ENCODE results near the gene GUCY1B1. TPM values are rescaled to one million over a fixed set of nuclear protein-coding genes. Genes with fewer than 3 reads are reported as not detected.

Gene GUCY1B1
- total RNA-seq, 3 donors from 2014 or later = 5.4 to 18.0 (median 11.9) TPM

GRCh38 chr4:155761047-155761446 is 2.2 kb downstream of the GUCY1B1 start:
- TF ChIP-seq POLR2AphosphoS5 (IDR thresholded peaks at IDR 0.05) (no peak), POLR2A (IDR thresholded peaks at IDR 0.05) (no peak), CTCF (IDR thresholded peaks at IDR 0.05) (no peak)
- Histone ChIP-seq H3K36me3 (no peaks in the 10 kb centered on the region), H3K9me3 (no peaks in the 10 kb centered on the region), H3K27ac (no peak overlapping the region), H3K4me3 (no peak overlapping the region), H3K27me3 (no peaks in the 10 kb centered on the region), H3K4me1 (no peaks in the 10 kb centered on the region)
- intact Hi-C loops (cut with DNase I; ENCODE audit: low total_unique reads) = no loop called here
- no peak for DNase-seq (ENCODE audit: low spot score in 2 of 2)

GRCh38 chr4:155761916-155762315 is 3.1 kb downstream of the GUCY1B1 start:
- Histone ChIP-seq H3K27ac (no peak overlapping the region), H3K4me1 (no peaks in the 10 kb centered on the region), H3K27me3 (no peaks in the 10 kb centered on the region), H3K36me3 (no peaks in the 10 kb centered on the region), H3K4me3 (no peak overlapping the region), H3K9me3 (no peaks in the 10 kb centered on the region)
- TF ChIP-seq POLR2A (IDR thresholded peaks at IDR 0.05) = no peak
- TF ChIP-seq POLR2AphosphoS5 (IDR thresholded peaks at IDR 0.05) = no peak
- TF ChIP-seq CTCF (IDR thresholded peaks at IDR 0.05) = no peak
- no peak for DNase-seq (ENCODE audit: low spot score in 2 of 2)
- intact Hi-C loops (cut with DNase I; ENCODE audit: low total_unique reads) = no loop called here

- H3K4me3 ChIP-seq = no peak overlapping the region
- no peaks in the 10 kb centered on the region for H3K4me1 ChIP-seq
- H3K36me3 ChIP-seq = no peaks in the 10 kb centered on the region
- TF ChIP-seq CTCF (IDR thresholded peaks at IDR 0.05) (no peak), POLR2A (IDR thresholded peaks at IDR 0.05) (no peak), POLR2AphosphoS5 (IDR thresholded peaks at IDR 0.05) (no peak)
- H3K9me3 ChIP-seq = no peaks in the 10 kb centered on the region
- no peak for DNase-seq (ENCODE audit: low spot score in 2 of 2)
- H3K27me3 ChIP-seq = no peaks in the 10 kb centered on the region
- intact Hi-C loops (cut with DNase I; ENCODE audit: low total_unique reads) = no loop called here
- H3K27ac ChIP-seq = no peak overlapping the region
Observed at GRCh38 chr4:155762334-155762733, 3.5 kb downstream of the GUCY1B1 start.

- intact Hi-C loops (cut with DNase I; ENCODE audit: low total_unique reads) = no loop called here
- Histone ChIP-seq H3K9me3 (no peaks in the 10 kb centered on the region), H3K4me3 (no peak overlapping the region), H3K36me3 (no peaks in the 10 kb centered on the region), H3K27me3 (no peaks in the 10 kb centered on the region), H3K27ac (no peak overlapping the region), H3K4me1 (no peaks in the 10 kb centered on the region)
- DNase-seq (ENCODE audit: low spot score in 2 of 2) = no peak
- TF ChIP-seq POLR2AphosphoS5 (IDR thresholded peaks at IDR 0.05) (no peak), POLR2A (IDR thresholded peaks at IDR 0.05) (no peak)
Observed at GRCh38 chr4:155763551-155763950, 4.7 kb downstream of the GUCY1B1 start.

GRCh38 chr4:155765149-155765548 is 6.3 kb downstream of the GUCY1B1 start:
- H3K9me3 ChIP-seq = no peaks in the 10 kb centered on the region
- H3K27me3 ChIP-seq = no peaks in the 10 kb centered on the region
- intact Hi-C loops (cut with DNase I; ENCODE audit: low total_unique reads) = no loop called here
- H3K27ac ChIP-seq = no peak overlapping the region
- H3K4me1 ChIP-seq = no peaks in the 10 kb centered on the region
- TF ChIP-seq POLR2A (IDR thresholded peaks at IDR 0.05) = no peak
- no peak for TF ChIP-seq CTCF (IDR thresholded peaks at IDR 0.05)
- no peak for TF ChIP-seq POLR2AphosphoS5 (IDR thresholded peaks at IDR 0.05)
- no peak overlapping the region for H3K4me3 ChIP-seq
- no peak for DNase-seq (ENCODE audit: low spot score in 2 of 2)
- no peaks in the 10 kb centered on the region for H3K36me3 ChIP-seq

GRCh38 chr4:155766622-155767021 is 7.8 kb downstream of the GUCY1B1 start:
- Histone ChIP-seq H3K4me3 (no peak overlapping the region), H3K27ac (no peak overlapping the region), H3K9me3 (no peaks in the 10 kb centered on the region), H3K27me3 (no peaks in the 10 kb centered on the region), H3K4me1 (no peaks in the 10 kb centered on the region), H3K36me3 (no peaks in the 10 kb centered on the region)
- intact Hi-C loops (cut with DNase I; ENCODE audit: low total_unique reads) = no loop called here
- DNase-seq (ENCODE audit: low spot score in 2 of 2) = no peak
- TF ChIP-seq CTCF (IDR thresholded peaks at IDR 0.05) (no peak), POLR2A (IDR thresholded peaks at IDR 0.05) (no peak), POLR2AphosphoS5 (IDR thresholded peaks at IDR 0.05) (no peak)
